GM21529 (cell line): ENCODE results near the gene RPS13.
"Not testable (repeated sequence)": the region's sequence is repeated elsewhere in the genome, so short reads cannot be mapped to it uniquely, and the experiment has no call there.

Experiments used
- ATAC-seq: cut with Tn5 transposase; IDR thresholded peaks from one replicate; pipeline ENCODE4 v1.9.1; 2021; ENCODE audit not compliant: unreplicated experiment

RPS13 gene

DNA sequence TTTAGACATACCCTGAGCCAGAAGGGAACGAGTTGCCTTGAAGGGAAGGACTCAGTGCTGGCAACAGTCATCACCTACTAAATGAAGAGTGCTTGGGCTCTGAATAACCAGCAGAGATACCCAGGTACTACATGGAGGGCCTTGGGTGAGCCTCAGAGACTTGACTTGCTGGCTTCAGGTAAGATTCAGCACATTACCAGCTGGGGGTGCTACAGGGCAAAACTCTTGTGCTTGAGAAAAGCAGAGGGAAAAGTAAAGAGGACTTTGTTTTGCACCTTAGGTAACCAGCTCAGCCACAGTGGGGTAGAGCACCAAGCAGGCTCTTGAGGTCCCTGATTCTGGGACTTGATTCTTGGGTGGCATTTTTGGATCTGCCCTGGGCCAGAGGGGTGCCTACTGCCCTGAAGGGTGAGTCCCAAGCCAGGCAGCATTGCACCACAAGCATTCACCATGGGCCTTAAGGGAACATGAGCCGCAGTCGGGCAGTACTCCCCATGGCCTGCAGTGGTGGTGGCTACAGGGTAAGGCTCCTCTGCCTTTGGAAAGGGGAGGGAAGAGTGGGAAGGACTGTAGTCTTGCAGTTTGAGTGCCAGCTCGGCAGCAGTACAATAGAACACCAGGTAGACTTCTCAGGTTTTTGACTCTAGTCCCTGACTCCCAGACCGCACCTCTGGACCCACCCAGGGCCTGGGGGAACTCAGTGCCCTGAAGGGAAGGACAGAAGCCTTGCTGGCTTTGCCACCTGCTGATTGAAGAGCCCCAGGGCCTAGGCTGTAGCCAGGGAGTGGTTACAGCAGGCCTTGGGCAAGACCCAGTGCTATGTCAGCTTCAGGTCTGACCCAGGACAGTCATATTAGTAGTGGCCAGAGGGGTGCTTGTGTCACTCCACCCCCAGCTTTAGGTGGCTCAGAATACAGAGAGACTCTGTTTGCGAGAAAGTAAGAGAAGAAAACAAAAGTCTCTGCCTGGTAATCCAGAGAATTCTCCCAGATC, 40.5 kb downstream of the RPS13 start:
- ATAC-seq, result no peak

- ATAC-seq, result not testable (repeated sequence)
Observed at GRCh38 chr11:17034027-17034426, 43.4 kb downstream of the RPS13 start.

DNA sequence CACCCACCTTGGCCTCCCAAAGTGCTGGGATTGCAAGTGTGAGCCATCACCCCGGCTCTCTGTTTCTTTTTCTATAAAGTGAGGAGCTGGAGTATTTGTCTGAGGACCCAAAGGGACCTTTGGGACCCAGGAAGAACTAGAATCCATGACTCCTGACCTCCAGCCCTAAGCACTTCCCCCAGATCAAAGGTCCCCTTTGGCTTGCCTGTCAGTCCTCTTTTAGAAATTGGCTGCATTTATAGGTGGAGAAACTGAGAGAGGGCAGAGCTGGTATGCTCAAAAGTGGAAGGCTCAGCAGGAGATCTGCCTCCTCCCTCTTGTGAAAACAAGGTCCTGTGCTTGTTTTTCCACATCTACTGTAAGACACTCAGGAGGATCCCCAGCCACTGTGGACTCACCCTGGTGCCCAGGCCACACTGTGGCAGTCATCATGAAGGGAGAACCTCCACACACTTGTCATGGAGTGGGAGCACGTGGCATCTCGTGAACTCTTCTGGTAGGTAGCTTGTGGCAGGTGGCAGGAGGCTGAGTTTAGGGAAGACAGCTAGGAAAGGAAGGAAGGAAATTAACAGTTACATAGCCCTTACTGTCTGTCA, 50.9 kb downstream of the RPS13 start:
- ATAC-seq, result no peak

- no peak for ATAC-seq
Observed at GRCh38 chr11:17024924-17025323, 52.5 kb downstream of the RPS13 start.
